Measurements from ENCODE around the gene ASPSCR1. TPM values are rescaled to one million over a fixed set of nuclear protein-coding genes. Genes with fewer than 3 reads are reported as not detected.

ASPSCR1 gene
- total RNA-seq, 1 donor from 2014 or later = 45.9 TPM

DNA sequence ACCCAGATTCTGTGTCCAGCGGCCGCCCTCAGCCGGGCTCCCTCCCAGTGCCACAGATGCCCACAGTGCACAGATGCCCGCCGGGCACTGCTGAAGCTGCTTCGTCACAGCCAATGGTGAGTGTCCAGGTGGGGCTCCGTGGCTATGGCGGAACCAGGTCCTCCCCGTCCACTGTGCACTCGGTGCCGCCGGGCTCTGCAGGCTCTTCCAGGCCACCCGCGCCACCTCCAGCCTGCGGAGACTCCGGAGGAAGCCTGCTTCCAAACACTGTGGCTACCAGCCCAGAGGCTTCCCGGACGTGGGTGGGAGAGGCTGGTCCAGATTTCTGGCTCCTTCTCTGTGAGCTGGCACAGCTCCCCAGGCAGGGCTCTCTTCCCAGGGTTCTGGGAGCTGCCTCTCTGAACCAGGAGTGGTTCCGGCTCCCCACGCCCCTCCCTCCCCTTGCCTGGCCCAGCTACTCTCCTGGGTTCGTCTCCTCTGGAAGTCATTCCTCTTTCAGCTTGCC lies 37.5 kb upstream of the ASPSCR1 start:
- Mint-ChIP-seq H3K36me3 (ENCODE audit: unreplicated experiment) (no peaks in the 10 kb centered on the region), H3K4me1 (ENCODE audit: unreplicated experiment) (peaks cover 15% of the 10 kb centered on the region), H3K27me3 (ENCODE audit: unreplicated experiment) (peaks cover 2% of the 10 kb centered on the region), H3K4me3 (ENCODE audit: unreplicated experiment) (no peak overlapping the region), H3K27ac (ENCODE audit: unreplicated experiment) (no peak overlapping the region), H3K9me3 (ENCODE audit: unreplicated experiment) (no peaks in the 10 kb centered on the region)
- DNase-seq (ENCODE audit: extremely low spot score, unreplicated experiment) = no peak
- TF ChIP-seq, protein P1, sequence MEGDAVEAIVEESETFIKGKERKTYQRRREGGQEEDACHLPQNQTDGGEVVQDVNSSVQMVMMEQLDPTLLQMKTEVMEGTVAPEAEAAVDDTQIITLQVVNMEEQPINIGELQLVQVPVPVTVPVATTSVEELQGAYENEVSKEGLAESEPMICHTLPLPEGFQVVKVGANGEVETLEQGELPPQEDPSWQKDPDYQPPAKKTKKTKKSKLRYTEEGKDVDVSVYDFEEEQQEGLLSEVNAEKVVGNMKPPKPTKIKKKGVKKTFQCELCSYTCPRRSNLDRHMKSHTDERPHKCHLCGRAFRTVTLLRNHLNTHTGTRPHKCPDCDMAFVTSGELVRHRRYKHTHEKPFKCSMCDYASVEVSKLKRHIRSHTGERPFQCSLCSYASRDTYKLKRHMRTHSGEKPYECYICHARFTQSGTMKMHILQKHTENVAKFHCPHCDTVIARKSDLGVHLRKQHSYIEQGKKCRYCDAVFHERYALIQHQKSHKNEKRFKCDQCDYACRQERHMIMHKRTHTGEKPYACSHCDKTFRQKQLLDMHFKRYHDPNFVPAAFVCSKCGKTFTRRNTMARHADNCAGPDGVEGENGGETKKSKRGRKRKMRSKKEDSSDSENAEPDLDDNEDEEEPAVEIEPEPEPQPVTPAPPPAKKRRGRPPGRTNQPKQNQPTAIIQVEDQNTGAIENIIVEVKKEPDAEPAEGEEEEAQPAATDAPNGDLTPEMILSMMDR (IDR thresholded peaks at IDR 0.05) = no peak

DNA sequence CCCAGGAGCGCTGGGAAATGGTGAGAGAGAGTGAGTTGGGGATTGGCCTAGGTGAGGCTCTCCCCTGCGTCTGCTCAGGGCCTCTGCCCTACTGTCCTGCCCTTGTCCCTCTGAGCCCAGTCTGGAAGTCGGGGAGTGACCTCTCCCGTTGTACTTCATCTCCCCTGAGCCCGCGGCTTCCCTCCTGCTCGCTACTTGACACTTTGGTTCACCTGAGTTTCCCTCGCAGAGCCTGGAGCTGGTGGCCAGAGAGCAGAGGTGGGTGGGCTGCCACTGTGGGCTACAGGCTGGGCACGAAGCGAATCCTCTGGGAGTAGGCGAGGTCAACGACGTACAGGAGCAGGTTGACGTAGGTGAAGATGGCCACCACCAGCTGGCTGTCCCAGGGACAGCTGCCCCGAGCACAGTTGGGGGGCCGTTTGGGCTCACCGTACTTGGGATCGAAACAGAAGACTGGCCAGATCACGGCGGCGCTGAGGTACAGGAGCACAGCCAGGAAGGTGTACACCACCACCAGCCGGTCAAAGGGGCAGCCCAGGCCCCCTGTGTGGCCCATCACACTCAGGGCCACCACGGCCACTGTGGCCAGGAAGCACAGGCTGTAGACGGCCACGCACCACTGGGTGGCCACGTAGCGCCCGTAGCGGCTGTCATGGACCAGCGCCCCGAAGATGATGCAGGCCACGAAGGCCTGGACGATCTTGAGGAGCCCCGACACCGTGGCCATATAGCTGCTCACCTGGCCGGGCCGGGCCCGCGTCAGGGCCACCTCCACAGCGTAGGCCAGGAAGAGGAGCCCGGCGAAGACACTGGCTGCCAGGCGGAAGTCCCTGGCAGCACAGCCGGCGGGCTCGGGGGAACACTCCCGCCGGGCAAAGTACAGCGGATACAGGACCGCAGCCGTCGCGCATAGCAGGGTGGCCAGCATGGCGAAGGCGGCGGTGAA lies 36.6 kb upstream of the ASPSCR1 start:
- no peak overlapping the region for H3K4me3 Mint-ChIP-seq (ENCODE audit: unreplicated experiment)
- no peak overlapping the region for H3K27ac Mint-ChIP-seq (ENCODE audit: unreplicated experiment)
- H3K9me3 Mint-ChIP-seq (ENCODE audit: unreplicated experiment) = no peaks in the 10 kb centered on the region
- DNase-seq (ENCODE audit: extremely low spot score, unreplicated experiment) = no peak
- TF ChIP-seq, protein P1 (IDR thresholded peaks at IDR 0.05) = no peak
- peaks cover 2% of the 10 kb centered on the region for H3K27me3 Mint-ChIP-seq (ENCODE audit: unreplicated experiment)
- H3K36me3 Mint-ChIP-seq (ENCODE audit: unreplicated experiment) = no peaks in the 10 kb centered on the region
- H3K4me1 Mint-ChIP-seq (ENCODE audit: unreplicated experiment) = peaks cover 11% of the 10 kb centered on the region

DNA sequence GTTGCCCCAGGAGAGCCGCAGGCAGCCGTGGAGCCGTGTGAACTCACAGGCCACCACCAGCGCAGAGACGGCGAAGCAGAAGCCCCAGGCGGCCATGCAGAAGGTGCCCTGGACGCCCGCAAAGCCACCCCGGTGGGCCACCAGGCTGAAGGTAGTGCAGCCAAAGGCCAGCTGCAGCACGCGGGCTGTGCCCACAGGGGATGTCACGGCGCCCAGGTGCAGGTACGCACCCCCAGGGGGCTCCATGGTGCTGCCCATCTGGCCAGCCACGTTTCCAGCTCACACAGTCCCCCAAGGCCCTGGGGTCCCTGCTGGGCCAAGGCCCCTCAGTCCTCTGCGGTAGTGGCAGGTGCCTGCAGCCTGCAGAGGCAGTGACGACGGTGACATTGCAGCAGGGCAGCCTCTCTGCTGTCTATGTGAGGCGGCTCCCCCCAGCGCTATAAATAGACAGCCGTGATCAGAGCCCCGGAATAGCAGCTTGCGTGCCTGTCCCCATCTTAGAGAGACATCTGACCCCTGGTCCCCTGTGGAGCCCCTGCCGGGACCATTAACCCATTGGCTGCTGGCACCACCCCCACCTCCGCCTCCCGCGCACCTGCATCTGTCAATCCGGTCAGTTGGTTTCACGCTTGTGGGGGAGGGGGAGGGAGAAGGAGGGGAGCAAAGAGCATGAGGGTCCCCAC lies 35.8 kb upstream of the ASPSCR1 start:
- Mint-ChIP-seq H3K4me3 (ENCODE audit: unreplicated experiment) (no peak overlapping the region), H3K9me3 (ENCODE audit: unreplicated experiment) (no peaks in the 10 kb centered on the region), H3K27me3 (ENCODE audit: unreplicated experiment) (peaks cover 2% of the 10 kb centered on the region), H3K36me3 (ENCODE audit: unreplicated experiment) (no peaks in the 10 kb centered on the region), H3K4me1 (ENCODE audit: unreplicated experiment) (peaks cover 5% of the 10 kb centered on the region), H3K27ac (ENCODE audit: unreplicated experiment) (no peak overlapping the region)
- DNase-seq (ENCODE audit: extremely low spot score, unreplicated experiment) = no peak
- TF ChIP-seq, protein P1 (IDR thresholded peaks at IDR 0.05) = no peak

DNA sequence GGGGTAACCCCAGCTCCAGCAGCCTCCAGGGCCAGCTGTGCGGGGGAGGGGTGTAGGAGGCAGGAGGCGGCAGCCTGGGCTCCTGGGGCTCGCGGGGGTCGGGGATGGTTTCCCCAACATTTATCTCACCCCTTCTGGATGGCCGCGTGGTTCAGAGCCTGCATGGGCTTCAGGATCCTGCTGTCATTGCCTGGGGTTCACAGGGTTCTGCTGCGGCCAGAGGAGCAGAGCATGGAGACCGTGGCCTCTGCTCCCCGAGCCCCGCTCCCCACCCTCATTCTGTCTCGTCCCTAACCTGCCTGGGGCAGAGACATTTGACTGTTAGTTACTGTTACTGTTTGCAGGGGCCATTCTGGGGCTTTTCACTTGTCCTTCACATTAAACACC lies 35.3 kb upstream of the ASPSCR1 start:
- Mint-ChIP-seq H3K9me3 (ENCODE audit: unreplicated experiment) (no peaks in the 10 kb centered on the region), H3K4me3 (ENCODE audit: unreplicated experiment) (no peak overlapping the region), H3K36me3 (ENCODE audit: unreplicated experiment) (no peaks in the 10 kb centered on the region), H3K27ac (ENCODE audit: unreplicated experiment) (no peak overlapping the region), H3K27me3 (ENCODE audit: unreplicated experiment) (peaks cover 4% of the 10 kb centered on the region), H3K4me1 (ENCODE audit: unreplicated experiment) (peaks cover 5% of the 10 kb centered on the region)
- no peak for DNase-seq (ENCODE audit: extremely low spot score, unreplicated experiment)
- TF ChIP-seq, protein P1 (IDR thresholded peaks at IDR 0.05) = no peak

DNA sequence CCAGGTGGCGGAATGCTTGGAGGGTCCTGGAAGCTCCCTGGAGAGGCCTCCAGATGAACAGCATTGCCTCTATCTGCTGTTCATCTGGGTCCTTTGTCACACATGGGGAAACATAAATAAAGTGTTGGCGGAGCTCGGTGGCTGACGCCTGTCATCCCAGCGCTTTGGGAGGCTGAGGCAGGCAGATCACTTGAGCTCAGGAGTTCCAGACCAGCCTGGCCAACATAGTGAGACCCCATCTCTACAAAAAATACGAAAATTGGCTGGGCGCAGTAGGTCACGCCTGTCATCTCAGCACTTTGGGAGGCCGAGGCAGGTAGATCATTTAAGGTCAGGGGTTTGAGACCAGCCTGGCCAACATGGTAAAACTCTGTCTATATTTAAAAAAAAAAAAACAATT lies 32.6 kb upstream of the ASPSCR1 start:
- DNase-seq (ENCODE audit: extremely low spot score, unreplicated experiment) = no peak
- Mint-ChIP-seq H3K4me1 (ENCODE audit: unreplicated experiment) (no peaks in the 10 kb centered on the region), H3K36me3 (ENCODE audit: unreplicated experiment) (no peaks in the 10 kb centered on the region), H3K4me3 (ENCODE audit: unreplicated experiment) (no peak overlapping the region), H3K27ac (ENCODE audit: unreplicated experiment) (no peak overlapping the region), H3K9me3 (ENCODE audit: unreplicated experiment) (no peaks in the 10 kb centered on the region), H3K27me3 (ENCODE audit: unreplicated experiment) (peaks cover 4% of the 10 kb centered on the region)
- TF ChIP-seq, protein P1 (IDR thresholded peaks at IDR 0.05) = no peak

Measured in osteocyte (in vitro differentiated cells).